Neuronal stem cell (in vitro differentiated cells): ENCODE results near the gene MTCH1.

Experiments
- DNase-seq: peaks from one replicate; pipeline ENCODE4 v3.0.0-alpha.2; 2013; ENCODE audit warnings: low spot score
- H2AFZ ChIP-seq: one replicate; pipeline ENCODE4 v1.6.1; 2013; ENCODE audit warnings: mild to moderate bottlenecking, low read length, inconsistent platforms
- H2AK5ac ChIP-seq: 2 replicates; pipeline ENCODE4 v1.6.1; 2013; ENCODE audit warnings: low read depth, mild to moderate bottlenecking, inconsistent platforms, low read length, moderate library complexity, mixed read lengths
- H2BK120ac ChIP-seq: 2 replicates; pipeline ENCODE4 v1.6.1; 2013; ENCODE audit warnings: low read depth, mild to moderate bottlenecking, inconsistent platforms, low read length, moderate library complexity, mixed read lengths
- H2BK12ac ChIP-seq: one replicate; pipeline ENCODE4 v1.6.1; 2013; ENCODE audit warnings: low read length, inconsistent platforms
- H2BK15ac ChIP-seq: 2 replicates; pipeline ENCODE4 v1.6.1; 2013; ENCODE audit warnings: mild to moderate bottlenecking, low read length, inconsistent platforms, mixed read lengths
- H2BK5ac ChIP-seq: one replicate; pipeline ENCODE4 v1.6.1; 2013; ENCODE audit warnings: inconsistent platforms, mild to moderate bottlenecking, low read length, moderate library complexity
- H3K14ac ChIP-seq: one replicate; pipeline ENCODE4 v1.6.1; 2013; ENCODE audit warnings: low read length, inconsistent platforms
- H3K18ac ChIP-seq: 2 replicates; pipeline ENCODE4 v1.6.1; 2013; ENCODE audit warnings: low read length, inconsistent platforms
- H3K23ac ChIP-seq: 2 replicates; pipeline ENCODE4 v1.6.1; 2013; ENCODE audit warnings: low read depth, mild to moderate bottlenecking, mixed read lengths, low read length, inconsistent platforms; ENCODE audit not compliant: poor library complexity
- H3K27ac ChIP-seq: replicated peaks from 3 replicates; pipeline ENCODE4 v1.5.1; 2013; ENCODE audit warnings: low read length, inconsistent platforms
- H3K27me3 ChIP-seq, 3 experiments: 2 replicates each; pipeline ENCODE4 v1.6.1; 2013; ENCODE audit warnings: low read length in 3 of 3, mild to moderate bottlenecking in 2 of 3, inconsistent platforms in 1 of 3, low read depth in 1 of 3, mixed read lengths in 1 of 3, moderate library complexity in 1 of 3; ENCODE audit not compliant: control insufficient read depth in 3 of 3, insufficient read depth in 3 of 3
- H3K36me3 ChIP-seq, 2 donors: replicated peaks in 1 of 2; 2 replicates each; pipeline ENCODE4 v1.6.1; 2013; ENCODE audit warnings: low read length in 2 of 2; ENCODE audit not compliant: control insufficient read depth in 2 of 2, insufficient read depth in 2 of 2
- H3K4ac ChIP-seq: 2 replicates; pipeline ENCODE4 v1.6.1; 2013; ENCODE audit warnings: inconsistent platforms, mild to moderate bottlenecking, low read length, moderate library complexity
- H3K4me1 ChIP-seq, 2 donors: 1 replicate in 1 of 2; 2 replicates in 1 of 2; pipeline ENCODE4 v1.6.1; 2013; ENCODE audit warnings: low read length in 2 of 2, low read depth in 1 of 2; ENCODE audit not compliant: control insufficient read depth in 2 of 2, insufficient read depth in 1 of 2
- H3K4me2 ChIP-seq: one replicate; pipeline ENCODE4 v1.6.1; 2013; ENCODE audit warnings: mild to moderate bottlenecking, low read length, inconsistent platforms; ENCODE audit not compliant: insufficient read depth, poor library complexity, severe bottlenecking
- H3K4me3 ChIP-seq, 2 donors: 2 replicates each; pipeline ENCODE4 v1.5.1; 2013; ENCODE audit warnings: low read length in 2 of 2, mild to moderate bottlenecking in 2 of 2, inconsistent platforms in 1 of 2, moderate library complexity in 1 of 2
- H3K79me1 ChIP-seq: one replicate; pipeline ENCODE4 v1.6.1; 2013; ENCODE audit warnings: low read depth, mild to moderate bottlenecking, inconsistent platforms, low read length, moderate library complexity
- H3K9ac ChIP-seq: one replicate; pipeline ENCODE4 v1.6.1; 2013; ENCODE audit warnings: mild to moderate bottlenecking, low read depth, low read length, inconsistent platforms; ENCODE audit not compliant: poor library complexity
- H3K9me3 ChIP-seq, 2 donors: replicated peaks in 1 of 2; 2 replicates each; pipeline versions ENCODE3 to v1.6.1; 2013; ENCODE audit warnings: low read length in 2 of 2, mild to moderate bottlenecking in 2 of 2, inconsistent platforms in 1 of 2, low read depth in 1 of 2, mixed read lengths in 1 of 2, moderate library complexity in 1 of 2; ENCODE audit not compliant: control insufficient read depth in 2 of 2, insufficient read depth in 1 of 2
- H4K8ac ChIP-seq: one replicate; pipeline ENCODE4 v1.6.1; 2013; ENCODE audit warnings: low read depth, mild to moderate bottlenecking, inconsistent platforms, low read length, moderate library complexity
- H4K91ac ChIP-seq: one replicate; pipeline ENCODE4 v1.6.1; 2013; ENCODE audit warnings: low read length, low read depth, mild to moderate bottlenecking, inconsistent platforms; ENCODE audit not compliant: poor library complexity
- WGBS, 2 donors: extraction: QIAGEN DNeasy Blood & Tissue Kit; methylation state at CpG; one replicate each; pipeline ENCODE4 v1.1.7; 2013; ENCODE audit warnings: missing lambda C conversion rate in 2 of 2, mixed read lengths in 1 of 2; ENCODE audit not compliant: insufficient read length in 2 of 2, insufficient replicate concordance in 1 of 2; ENCODE audit errors: extremely low coverage in 2 of 2; 5-methylcytosine and 5-hydroxymethylcytosine counted together

MTCH1 gene

GRCh38 chr6:36955136-36955535 lies 30.9 kb downstream of the MTCH1 start:
- no peaks in the 10 kb centered on the region for H3K9me3 ChIP-seq
- no peak overlapping the region for H3K4me2 ChIP-seq
- no peak overlapping the region for H2AK5ac ChIP-seq
- H2BK15ac ChIP-seq: no peak overlapping the region
- H3K79me1 ChIP-seq: no peaks in the 10 kb centered on the region
- peak overlapping the region in 1 of 2 donors; percentile 20 for H3K4me3 ChIP-seq
- no peak overlapping the region for H2BK12ac ChIP-seq
- no peak overlapping the region for H3K18ac ChIP-seq
- no peak overlapping the region for H2BK120ac ChIP-seq
- H4K91ac ChIP-seq: no peak overlapping the region
- no CpG with 5 or more reads among the region's 6 CpGs for WGBS, 2 donors
- H3K23ac ChIP-seq: no peak overlapping the region
- no peak overlapping the region for H2BK5ac ChIP-seq
- no peaks in the 10 kb centered on the region for H3K36me3 ChIP-seq
- H3K9ac ChIP-seq: no peak overlapping the region
- H4K8ac ChIP-seq: no peak overlapping the region
- DNase-seq: no peak
- peaks cover 0 to 27% (median 0%) of the 10 kb centered on the region in 3 experiments for H3K27me3 ChIP-seq
- no peak overlapping the region for H3K14ac ChIP-seq
- no peak overlapping the region for H3K4ac ChIP-seq
- no peak overlapping the region for H2AFZ ChIP-seq
- peaks cover 0 to 2% of the 10 kb centered on the region in 2 donors for H3K4me1 ChIP-seq
- H3K27ac ChIP-seq: no peak overlapping the region

- peaks cover 0 to 27% (median 0%) of the 10 kb centered on the region in 3 experiments for H3K27me3 ChIP-seq
- no peak for DNase-seq
- no peak within 1 kb of the TSS for H3K9ac ChIP-seq
Observed at GRCh38 chr6:36954262-36954931, 31.6 kb downstream of the MTCH1 start, which contains the start of gene PI16. Gene PI16, plus strand, starts transcription at chr6:36954738. Its CDS starts 23 bp downstream, at chr6:36954761.

GRCh38 chr6:36953931-36954261 lies 32.1 kb downstream of the MTCH1 start:
- Histone ChIP-seq H3K9ac (no peak overlapping the region), H3K4me3 (no peak overlapping the region), H2AK5ac (no peak overlapping the region), H3K18ac (no peak overlapping the region), H2BK12ac (no peak overlapping the region), H3K23ac (no peak overlapping the region), H3K36me3 (no peaks in the 10 kb centered on the region), H2BK120ac (no peak overlapping the region), H3K9me3 (no peaks in the 10 kb centered on the region), H4K91ac (no peak overlapping the region), H4K8ac (no peak overlapping the region), H2BK15ac (no peak overlapping the region), H3K27me3 (peaks cover 0 to 27% (median 0%) of the 10 kb centered on the region in 3 experiments), H3K14ac (no peak overlapping the region), H3K4me1 (peaks cover 0 to 2% of the 10 kb centered on the region in 2 donors), H3K79me1 (no peaks in the 10 kb centered on the region), H3K4ac (no peak overlapping the region), H3K4me2 (no peak overlapping the region), H2BK5ac (no peak overlapping the region), H3K27ac (no peak overlapping the region), H2AFZ (no peak overlapping the region)
- no peak for DNase-seq
- no CpG with 5 or more reads among the region's 1 CpG for WGBS, 2 donors

More at GRCh38 chr6:36954262-36954931, 31.6 kb downstream of the MTCH1 start, which contains the start of gene PI16:
- no peak within 1 kb of the TSS for H2BK12ac ChIP-seq
- H2AK5ac ChIP-seq: no peak within 1 kb of the TSS
- H4K8ac ChIP-seq: no peak within 1 kb of the TSS
- H2BK15ac ChIP-seq: no peak within 1 kb of the TSS
- peak within 1 kb of the TSS in 1 of 2 donors; percentile 20 for H3K4me3 ChIP-seq
- no peak within 1 kb of the TSS for H3K27ac ChIP-seq
- H3K4ac ChIP-seq: no peak within 1 kb of the TSS
- H2AFZ ChIP-seq: no peak within 1 kb of the TSS
- no peak within 1 kb of the TSS for H2BK5ac ChIP-seq
- H2BK120ac ChIP-seq: no peak within 1 kb of the TSS
- no peaks in the 10 kb centered on the region for H3K79me1 ChIP-seq
- H3K14ac ChIP-seq: no peak within 1 kb of the TSS
- no CpG with 5 or more reads among the region's 14 CpGs for WGBS, 2 donors
- no peak within 1 kb of the TSS for H3K23ac ChIP-seq
- no peaks in the 10 kb centered on the region for H3K36me3 ChIP-seq
- peaks cover 0 to 2% of the 10 kb centered on the region in 2 donors for H3K4me1 ChIP-seq
- H4K91ac ChIP-seq: no peak within 1 kb of the TSS
- no peak within 1 kb of the TSS for H3K4me2 ChIP-seq
- no peaks in the 10 kb centered on the region for H3K9me3 ChIP-seq
- no peak within 1 kb of the TSS for H3K18ac ChIP-seq

- Histone ChIP-seq H3K18ac (no peak overlapping the region), H3K9me3 (no peaks in the 10 kb centered on the region), H4K8ac (no peak overlapping the region), H3K23ac (no peak overlapping the region), H2AK5ac (no peak overlapping the region), H2BK5ac (no peak overlapping the region), H3K36me3 (no peaks in the 10 kb centered on the region), H3K4me3 (no peak overlapping the region), H4K91ac (no peak overlapping the region), H3K27ac (no peak overlapping the region), H3K4ac (no peak overlapping the region), H2BK15ac (no peak overlapping the region), H2BK120ac (no peak overlapping the region), H2BK12ac (no peak overlapping the region), H2AFZ (no peak overlapping the region), H3K9ac (no peak overlapping the region), H3K27me3 (peaks cover 0 to 18% (median 0%) of the 10 kb centered on the region in 3 experiments), H3K4me2 (no peak overlapping the region), H3K4me1 (no peaks in the 10 kb centered on the region), H3K79me1 (no peaks in the 10 kb centered on the region), H3K14ac (no peak overlapping the region)
- no CpG with 5 or more reads among the region's 3 CpGs for WGBS, 2 donors
- no peak for DNase-seq
Observed at GRCh38 chr6:36949636-36950035, 36.4 kb downstream of the MTCH1 start.
